ENCODE results near the gene RAPGEF1. TPM values are rescaled to one million over a fixed set of nuclear protein-coding genes. Genes with fewer than 3 reads are reported as not detected.

The RAPGEF1 gene
- total and polyA plus RNA-seq, 7 donors = 72.3 to 319 (median 268) TPM

GRCh38 chr9:131617611-131618010 lies 122.3 kb downstream of the RAPGEF1 start:
- no peak for TF ChIP-seq CTCF (IDR thresholded peaks at IDR 0.05)
- H3K36me3 ChIP-seq (ENCODE audit: insufficient read depth in 1 of 2, low read depth in 1 of 2) = peaks cover 9 to 95% of the 10 kb centered on the region in 2 donors
- no peak for ATAC-seq
- peak overlapping the region; percentile 56 for H3K27ac ChIP-seq
- H3K4me3 ChIP-seq = no peak overlapping the region
- H3K27me3 ChIP-seq (ENCODE audit: insufficient read depth in 3 of 3, low read length in 2 of 3) = no peaks in the 10 kb centered on the region
- no peaks in the 10 kb centered on the region for H3K9me3 ChIP-seq
- WGBS, 3 donors = 61 to 73% (median 70%) methylated on average over 5 of the region's 5 CpGs
- peak in 1 of 2 donors; percentile 50 for DNase-seq
- intact Hi-C loops (cut with DNase I) = no loop called here
- peaks cover 4% of the 10 kb centered on the region for H3K4me1 ChIP-seq

- Histone ChIP-seq H3K27ac (peak overlapping the region; percentile 19), H3K27me3 (ENCODE audit: insufficient read depth in 3 of 3, low read length in 2 of 3) (no peaks in the 10 kb centered on the region), H3K9me3 (no peaks in the 10 kb centered on the region), H3K4me3 (no peak overlapping the region), H3K4me1 (peaks cover under 1% of the 10 kb centered on the region), H3K36me3 (ENCODE audit: insufficient read depth in 1 of 2, low read depth in 1 of 2) (peaks cover 9 to 94% of the 10 kb centered on the region in 2 donors)
- intact Hi-C loops (cut with DNase I) = no loop called here
- no peak for TF ChIP-seq CTCF (IDR thresholded peaks at IDR 0.05)
- DNase-seq (peak in 1 of 2 donors; percentile 36), ATAC-seq (no peak)
- 77 to 82% (median 80%) methylated on average over 10 of the region's 10 CpGs for WGBS, 3 donors
These were observed 122.8 kb downstream of the RAPGEF1 start for GRCh38 chr9:131616983-131617604.

- peaks cover 23% of the 10 kb centered on the region for H3K4me1 ChIP-seq
- intact Hi-C loops (cut with DNase I) = no loop called here
- no peak overlapping the region for H3K4me3 ChIP-seq
- no peak for TF ChIP-seq CTCF (IDR thresholded peaks at IDR 0.05)
- no peaks in the 10 kb centered on the region for H3K27me3 ChIP-seq (ENCODE audit: insufficient read depth in 3 of 3, low read length in 2 of 3)
- H3K36me3 ChIP-seq (ENCODE audit: insufficient read depth in 1 of 2, low read depth in 1 of 2) = peaks cover 5 to 71% of the 10 kb centered on the region in 2 donors
- DNase-seq (peak in 1 of 2 donors; percentile 36), ATAC-seq (no peak)
- H3K9me3 ChIP-seq = no peaks in the 10 kb centered on the region
- H3K27ac ChIP-seq = no peak overlapping the region
- 89 to 91% (median 90%) methylated on average over 8 of the region's 8 CpGs for WGBS, 3 donors
These were observed 125.4 kb downstream of the RAPGEF1 start for GRCh38 chr9:131614340-131614915.

GRCh38 chr9:131613921-131614320 lies 126.0 kb downstream of the RAPGEF1 start:
- DNase-seq = peak in 1 of 2 donors; percentile 40
- no peak for ATAC-seq

More at GRCh38 chr9:131613921-131614320, 126.0 kb downstream of the RAPGEF1 start:
- H3K27me3 ChIP-seq (ENCODE audit: insufficient read depth in 3 of 3, low read length in 2 of 3) = no peaks in the 10 kb centered on the region
- no peaks in the 10 kb centered on the region for H3K9me3 ChIP-seq
- H3K27ac ChIP-seq = no peak overlapping the region
- 98 to 100% (median 99%) methylated on average over 8 of the region's 8 CpGs for WGBS, 3 donors
- H3K36me3 ChIP-seq (ENCODE audit: insufficient read depth in 1 of 2, low read depth in 1 of 2) = peaks cover 5 to 66% of the 10 kb centered on the region in 2 donors
- intact Hi-C loops (cut with DNase I) = no loop called here
- no peak overlapping the region for H3K4me3 ChIP-seq
- peaks cover 28% of the 10 kb centered on the region for H3K4me1 ChIP-seq
- no peak for TF ChIP-seq CTCF (IDR thresholded peaks at IDR 0.05)

Data from psoas muscle (tissue), 8 donors.